CD4-positive, alpha-beta T cell treated with Interleukin-6 at 100 ng/mL for 8 hours (primary cell): ENCODE results near the gene MCF2L.

Experiments used
- DNase-seq: peaks from one replicate; pipeline ENCODE4 v3.0.0-alpha.2; 2020; ENCODE audit warnings: mixed read lengths, low spot score

The MCF2L gene

GRCh38 chr13:113126265-113127150, 157.5 kb downstream of the MCF2L start:
- DNase-seq, result no peak

- DNase-seq, result no peak
Measured at GRCh38 chr13:113129480-113129879, 160.5 kb downstream of the MCF2L start.

- peak; percentile 28 for DNase-seq
Measured at GRCh38 chr13:113129921-113130750, 161.1 kb downstream of the MCF2L start.

- DNase-seq, result no peak
Measured at GRCh38 chr13:113135281-113135760, 166.3 kb downstream of the MCF2L start.

GRCh38 chr13:113137691-113138298, 168.8 kb downstream of the MCF2L start:
- DNase-seq, result no peak

- DNase-seq, result no peak
Measured at GRCh38 chr13:113138792-113139551, 170.0 kb downstream of the MCF2L start.

- no peak for DNase-seq
Measured at GRCh38 chr13:113139577-113139976, 170.6 kb downstream of the MCF2L start.

GRCh38 chr13:113140677-113141600, 171.9 kb downstream of the MCF2L start:
- no peak for DNase-seq

- no peak for DNase-seq
Measured at GRCh38 chr13:113141601-113141970, 172.6 kb downstream of the MCF2L start.

GRCh38 chr13:113142876-113143275, 173.9 kb downstream of the MCF2L start:
- DNase-seq, result no peak

GRCh38 chr13:113143466-113144254, 174.6 kb downstream of the MCF2L start:
- no peak for DNase-seq

- DNase-seq, result no peak
Measured at GRCh38 chr13:113144255-113144629, 175.2 kb downstream of the MCF2L start.

- DNase-seq, result no peak
Measured at GRCh38 chr13:113145496-113145895, 176.5 kb downstream of the MCF2L start.

- DNase-seq, result no peak
Measured at GRCh38 chr13:113145911-113146598, 177.0 kb downstream of the MCF2L start.

GRCh38 chr13:113146750-113147149, 177.7 kb downstream of the MCF2L start:
- DNase-seq, result no peak

GRCh38 chr13:113147206-113147605, 178.2 kb downstream of the MCF2L start:
- DNase-seq, result no peak

GRCh38 chr13:113148407-113148806, 179.4 kb downstream of the MCF2L start:
- no peak for DNase-seq

GRCh38 chr13:113148940-113149503, 180.0 kb downstream of the MCF2L start:
- DNase-seq, result no peak
